ENCODE results near the gene SNAPC3. TPM values are rescaled to one million over a fixed set of nuclear protein-coding genes. Genes with fewer than 3 reads are reported as not detected.
A peak's percentile ranks its signal among the peaks of the same experiment; 100 is the strongest.
"Not testable (repeated sequence)": the region's sequence is repeated elsewhere in the genome, so short reads cannot be mapped to it uniquely, and the experiment has no call there.

Gene SNAPC3
- 10 to 100 TPM; 43.4 to 50.9 (median 47.7) TPM for polyA plus RNA-seq (ENCODE audit: insufficient read length in 4 of 4)

DNA sequence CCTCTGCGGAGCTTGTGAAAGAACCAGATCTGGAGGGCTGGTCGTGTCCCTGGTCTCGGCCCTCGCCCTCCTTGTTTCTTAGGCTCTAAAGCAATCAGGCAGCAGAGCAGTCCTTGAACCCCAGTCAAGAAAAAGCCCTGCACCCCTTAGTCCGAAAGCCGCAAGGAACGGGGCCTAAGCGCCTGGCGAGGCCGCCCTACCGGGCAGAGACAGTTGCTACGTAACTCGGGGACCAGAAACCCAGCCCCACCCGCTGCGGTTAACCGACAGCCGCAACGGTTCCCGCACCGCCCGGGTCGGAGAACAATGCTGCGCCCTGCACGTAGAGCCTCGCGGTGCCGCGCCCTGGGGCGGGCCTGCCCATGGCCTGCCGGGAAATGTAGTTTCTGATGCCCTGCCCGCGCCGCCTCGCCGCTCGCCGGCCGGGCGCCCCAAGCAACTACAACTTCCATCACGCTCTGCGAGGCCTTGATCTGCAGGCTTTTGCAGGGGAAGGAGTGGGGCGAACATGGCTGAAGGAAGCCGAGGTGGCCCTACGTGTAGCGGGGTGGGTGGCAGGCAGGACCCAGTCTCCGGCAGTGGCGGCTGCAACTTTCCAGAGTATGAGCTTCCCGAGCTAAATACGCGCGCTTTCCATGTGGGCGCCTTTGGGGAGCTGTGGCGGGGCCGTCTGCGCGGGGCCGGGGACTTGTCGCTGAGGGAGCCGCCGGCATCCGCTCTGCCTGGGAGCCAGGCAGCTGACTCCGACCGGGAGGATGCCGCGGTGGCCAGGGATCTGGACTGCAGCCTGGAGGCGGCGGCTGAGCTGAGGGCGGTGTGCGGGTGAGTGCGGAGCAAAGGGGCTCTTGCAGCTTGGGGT, at the start of gene SNAPC3:
Gene SNAPC3 (plus strand): TSS at position 505 of the 859 bp plus-strand sequence. CDS start 4 bp downstream, at position 509.
- DNase-seq (ENCODE audit: low read depth in 4 of 4, low spot score in 3 of 4): peak; percentile 88 to 90 (median 89)

DNA sequence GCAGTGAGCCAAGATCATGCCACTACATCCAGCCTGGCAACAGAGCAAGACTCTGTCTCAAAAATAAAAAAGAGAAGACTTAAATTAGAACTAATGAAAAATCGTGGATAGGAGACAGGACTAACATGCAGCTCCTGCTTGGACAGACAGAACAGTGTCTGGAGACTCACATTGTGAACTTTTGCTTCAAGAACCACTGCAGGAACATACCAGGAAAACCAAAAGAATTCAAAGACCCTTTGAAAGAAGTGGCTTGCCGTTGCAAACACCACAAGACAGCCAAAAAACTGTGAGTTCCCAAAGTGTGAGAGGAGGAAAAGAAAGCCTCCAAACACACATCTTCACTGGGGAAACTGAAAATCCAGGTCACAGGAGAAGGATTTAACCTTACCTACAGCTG, 48.8 kb upstream of the SNAPC3 start:
- no peak for DNase-seq (ENCODE audit: low read depth in 4 of 4, low spot score in 3 of 4)

DNA sequence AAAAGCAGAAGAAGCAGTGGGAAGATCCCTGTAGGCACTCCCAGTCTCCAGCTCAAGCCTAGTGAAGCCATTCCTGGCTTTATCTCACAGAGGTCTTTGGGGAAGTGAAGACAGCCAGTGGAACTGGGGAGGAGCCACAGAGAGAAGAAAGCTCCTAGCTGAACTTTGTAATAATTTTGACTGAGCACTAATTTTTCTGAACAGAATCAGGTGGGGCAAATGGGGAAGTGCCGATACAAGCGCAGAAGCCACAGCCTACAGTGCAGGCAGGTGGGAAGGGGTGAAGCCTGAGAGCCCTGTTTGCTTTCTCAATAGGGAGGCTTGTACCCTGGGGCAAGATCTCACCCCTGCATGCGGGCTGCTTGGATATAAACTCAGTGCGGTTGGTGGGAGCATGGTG, 48.4 kb upstream of the SNAPC3 start:
- DNase-seq (ENCODE audit: low read depth in 4 of 4, low spot score in 3 of 4): no peak

DNA sequence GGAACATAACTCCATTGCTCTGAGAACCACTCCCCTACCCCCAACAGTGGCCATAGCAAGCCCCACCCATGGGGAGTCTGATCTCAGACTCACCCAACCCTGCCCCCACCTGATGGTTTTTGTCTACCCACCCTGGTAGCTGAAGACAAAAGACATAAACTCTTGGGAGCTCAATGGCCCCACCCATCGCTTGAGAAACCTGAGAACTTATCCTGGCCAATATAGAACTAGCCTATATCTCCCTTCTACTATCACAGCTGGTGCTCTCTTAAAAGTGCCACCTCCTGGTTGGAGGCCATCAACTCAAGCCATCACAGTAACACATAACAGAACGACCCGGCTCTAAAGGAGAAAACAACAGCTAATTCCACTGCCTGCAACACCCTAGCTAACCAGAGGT, 47.9 kb upstream of the SNAPC3 start:
- no peak for DNase-seq (ENCODE audit: low read depth in 4 of 4, low spot score in 3 of 4)

DNA sequence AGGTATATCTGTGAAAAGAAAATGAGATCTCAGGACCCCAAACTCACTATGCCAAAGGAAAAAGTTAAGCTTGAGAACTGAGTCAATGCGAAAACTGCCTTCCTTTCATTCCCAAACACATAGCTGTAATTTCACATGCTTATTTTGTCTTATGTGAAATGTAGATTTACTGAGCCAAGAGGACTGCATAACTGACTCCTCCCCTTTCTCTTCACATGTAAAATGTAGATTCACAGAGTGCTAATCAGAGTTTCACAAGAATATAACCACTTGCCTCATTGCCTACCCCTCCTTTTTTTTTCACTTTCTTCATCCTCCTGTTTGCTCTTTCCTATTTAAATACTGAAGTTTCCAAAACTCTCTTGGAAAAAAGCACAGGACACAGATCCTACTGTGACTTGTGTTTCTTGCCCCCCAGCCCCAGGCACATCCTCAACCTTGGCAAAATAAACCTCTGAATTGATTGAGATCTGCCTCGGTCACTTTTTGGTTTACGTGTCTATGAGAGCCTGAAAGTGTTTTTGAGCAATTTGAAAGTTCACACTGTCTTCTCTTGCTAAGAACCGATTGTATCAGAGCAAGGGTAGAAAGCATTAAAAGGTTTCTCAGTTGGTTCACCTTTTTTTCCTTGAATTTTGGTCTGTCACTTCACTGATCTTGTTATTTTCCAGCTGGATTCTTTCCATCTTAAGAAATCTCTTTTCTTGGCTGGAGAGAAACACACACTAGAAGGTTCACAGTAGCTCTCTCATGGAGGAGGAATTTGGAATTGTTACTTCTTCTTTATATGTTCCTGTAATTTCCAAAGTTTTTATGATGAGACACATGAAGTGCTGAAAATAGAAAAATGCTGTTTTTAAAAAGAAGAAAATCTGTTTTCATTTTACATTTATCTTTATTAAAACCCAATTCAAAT, 44.8 kb upstream of the SNAPC3 start:
- DNase-seq (ENCODE audit: low read depth in 4 of 4, low spot score in 3 of 4): no peak

DNA sequence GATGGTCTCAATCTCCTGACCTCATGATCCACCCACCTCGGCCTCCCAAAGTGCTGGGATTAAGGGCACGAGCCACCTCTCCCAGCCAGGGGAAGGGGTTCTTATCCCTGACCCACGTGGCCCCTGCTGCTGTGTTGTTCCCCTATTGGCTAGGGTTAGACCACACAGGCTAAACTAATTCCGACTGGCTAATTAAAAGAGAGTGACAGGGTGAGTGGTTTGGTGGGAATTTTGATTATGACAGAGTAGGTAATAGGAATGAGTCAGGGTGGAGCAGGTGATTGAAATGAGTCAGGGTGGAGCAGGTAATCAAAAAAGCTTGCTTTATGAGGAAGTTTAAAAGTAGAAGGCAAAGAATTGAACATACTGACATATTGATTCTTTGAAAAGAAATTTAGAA, 43.4 kb upstream of the SNAPC3 start:
- DNase-seq (ENCODE audit: low read depth in 4 of 4, low spot score in 3 of 4): not testable (repeated sequence)

DNA sequence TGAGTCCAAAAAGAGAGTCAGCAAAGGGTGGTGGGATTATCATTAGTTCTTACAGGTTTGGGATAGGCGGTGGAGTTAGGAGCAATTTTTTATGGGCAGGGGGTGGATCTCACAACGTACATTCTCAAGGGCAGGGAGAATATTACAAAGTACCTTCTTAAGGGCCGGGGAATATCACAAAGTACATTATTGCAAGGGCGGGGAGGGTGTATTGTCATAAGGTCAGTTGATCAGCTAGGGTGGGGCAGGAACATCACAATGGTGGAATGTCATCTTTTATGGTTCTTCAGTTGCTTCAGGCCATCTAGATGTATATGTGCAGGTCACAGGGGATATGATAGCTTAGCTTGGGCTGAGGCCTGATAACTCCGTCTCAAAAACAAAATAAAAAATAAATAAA, 42.8 kb upstream of the SNAPC3 start:
- DNase-seq (ENCODE audit: low read depth in 4 of 4, low spot score in 3 of 4): not testable (repeated sequence)

DNA sequence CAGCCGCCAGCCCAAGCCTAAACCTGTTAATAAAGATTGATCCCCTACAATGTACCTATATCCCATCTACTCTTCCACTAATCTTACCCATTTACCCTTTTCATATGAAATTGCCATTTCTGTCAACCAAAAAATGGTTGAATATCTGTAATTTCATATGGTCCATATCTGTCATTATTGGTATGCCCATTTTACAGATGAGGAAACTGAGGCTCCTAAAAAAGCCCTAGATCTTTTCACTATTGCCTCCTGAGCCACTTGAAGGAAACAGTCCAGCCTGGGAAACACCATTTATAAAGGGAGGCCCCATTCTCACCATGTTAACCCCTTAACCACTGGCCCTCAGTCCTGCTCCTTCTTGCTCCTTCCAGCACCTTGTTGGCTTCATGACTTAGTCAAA, 41.2 kb upstream of the SNAPC3 start:
- DNase-seq (ENCODE audit: low read depth in 4 of 4, low spot score in 3 of 4): no peak

DNA sequence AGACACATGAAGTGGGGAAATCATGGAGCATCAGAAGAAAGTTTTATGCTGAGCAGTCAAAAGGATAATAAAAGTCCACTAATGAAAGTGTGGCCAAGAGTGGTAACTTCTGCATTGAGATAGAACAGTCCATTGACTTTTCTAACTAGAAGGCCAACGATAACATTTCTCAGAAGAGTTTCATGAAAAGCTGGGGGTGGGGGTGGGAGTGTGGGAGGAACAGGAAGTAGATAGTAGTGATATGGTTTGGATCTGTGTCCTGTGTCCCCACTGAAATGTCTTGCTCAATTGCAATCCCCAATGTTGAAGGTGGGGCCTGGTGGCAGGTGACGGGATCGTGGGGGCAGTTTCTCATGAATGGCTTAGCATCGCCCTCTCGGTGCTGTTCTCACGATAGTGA, 36.2 kb upstream of the SNAPC3 start:
- no peak for DNase-seq (ENCODE audit: low read depth in 4 of 4, low spot score in 3 of 4)

DNA sequence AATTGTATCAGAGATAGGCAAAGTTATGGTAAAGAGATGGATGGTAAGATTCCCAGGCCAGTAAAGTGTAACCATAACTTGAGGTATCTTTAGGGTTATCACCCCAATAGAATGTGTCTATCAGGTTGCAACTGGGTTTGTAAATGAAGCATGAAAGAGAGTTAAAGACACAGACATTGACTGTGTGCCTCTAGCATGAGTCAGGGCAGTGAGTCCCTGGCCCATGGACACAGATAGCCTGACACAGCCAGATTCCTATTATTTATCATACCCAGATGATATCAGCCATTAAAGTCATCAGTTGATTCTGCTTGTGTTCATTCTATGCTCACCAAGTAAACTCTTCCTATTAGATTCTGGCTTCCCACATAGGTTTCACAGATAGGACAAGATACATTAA, 33.5 kb upstream of the SNAPC3 start:
- no peak for DNase-seq (ENCODE audit: low read depth in 4 of 4, low spot score in 3 of 4)

DNA sequence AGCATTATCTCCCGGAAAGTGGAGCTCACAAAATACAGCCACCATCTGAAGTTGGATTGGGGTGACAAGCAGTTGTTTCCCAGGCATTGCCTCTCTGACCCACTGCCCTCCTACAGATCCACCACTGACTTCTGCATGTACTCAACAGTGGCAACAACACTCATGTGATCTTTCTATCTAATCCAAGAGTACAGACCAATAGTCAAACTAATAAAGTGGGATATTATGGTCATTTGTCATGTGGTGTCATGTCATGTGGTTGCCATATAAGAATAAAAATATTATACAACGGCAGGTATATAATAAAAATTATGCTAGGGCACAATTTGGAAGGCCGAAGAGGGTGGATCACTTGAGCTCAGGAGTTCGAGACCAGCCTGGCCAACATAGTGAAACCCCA, 33.0 kb upstream of the SNAPC3 start:
- no peak for DNase-seq (ENCODE audit: low read depth in 4 of 4, low spot score in 3 of 4)

DNA sequence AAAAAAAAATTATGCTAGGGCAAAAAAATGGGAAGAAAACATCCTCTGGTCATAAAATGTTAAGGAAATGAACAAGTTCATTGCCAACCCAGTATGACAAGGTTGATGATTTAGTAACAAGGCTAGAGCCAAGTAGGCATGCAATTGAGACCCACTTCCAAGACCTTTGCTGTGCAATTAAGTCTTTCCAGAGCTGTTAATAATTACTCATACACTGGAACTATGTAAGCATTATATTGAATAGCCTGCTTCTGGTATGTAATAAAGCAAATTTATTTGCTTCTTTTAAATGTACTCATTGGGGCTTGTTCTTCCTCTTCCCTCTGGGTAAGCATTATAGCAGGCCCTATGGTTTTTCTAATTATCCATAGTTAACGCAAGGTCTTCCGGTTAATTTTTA, 32.5 kb upstream of the SNAPC3 start:
- DNase-seq (ENCODE audit: low read depth in 4 of 4, low spot score in 3 of 4): no peak

DNA sequence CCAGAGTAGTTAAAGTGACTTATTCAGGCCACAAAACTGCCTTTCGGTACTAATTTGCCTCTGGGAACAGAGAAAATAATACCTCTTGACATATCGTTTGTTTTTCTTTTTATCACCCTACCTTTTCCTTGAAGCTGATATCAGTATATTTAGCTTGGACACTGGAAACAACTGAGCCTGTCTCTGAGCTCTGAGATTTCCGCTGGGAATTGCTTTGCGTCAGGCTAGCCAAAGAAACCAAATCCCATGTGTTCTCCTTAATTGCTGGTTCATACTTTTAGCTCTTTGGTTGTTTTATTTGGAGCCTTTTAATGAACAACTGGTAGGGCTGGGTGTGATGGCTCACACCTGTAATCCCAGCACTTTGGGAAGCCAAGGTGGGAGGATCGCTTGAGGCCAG, 30.3 kb upstream of the SNAPC3 start:
- no peak for DNase-seq (ENCODE audit: low read depth in 4 of 4, low spot score in 3 of 4)

DNA sequence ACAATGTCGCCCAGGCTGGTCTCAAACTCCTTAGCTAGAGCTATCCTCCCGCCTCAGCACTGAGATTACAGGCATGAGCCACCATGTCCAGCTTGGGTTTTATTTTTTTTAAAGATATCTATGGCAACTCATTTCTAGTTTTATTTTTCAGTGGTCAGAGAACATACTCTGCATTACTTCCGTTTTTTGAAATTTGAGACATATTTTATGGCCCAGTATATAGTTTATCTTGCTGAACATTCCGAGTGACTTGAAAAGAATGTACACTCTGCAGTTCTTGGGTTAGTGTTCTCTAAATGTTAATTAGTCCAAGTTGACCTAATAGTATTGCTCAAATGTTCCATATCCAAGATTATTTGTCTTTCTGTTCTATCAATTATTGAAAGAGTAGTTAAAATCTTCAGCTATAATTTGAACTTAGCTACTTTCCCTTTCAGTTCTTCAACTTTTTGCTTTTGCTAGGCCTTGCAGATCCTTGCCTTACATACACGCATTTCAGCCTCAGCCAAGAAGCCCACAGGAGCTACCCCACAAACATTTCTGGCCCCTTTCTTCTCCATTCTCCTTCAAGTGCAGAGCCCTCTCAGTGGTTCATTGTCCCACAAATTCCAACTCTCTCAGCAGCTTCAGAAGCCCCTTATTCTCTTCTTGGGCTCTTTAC, 22.3 kb upstream of the SNAPC3 start:
- DNase-seq (ENCODE audit: low read depth in 4 of 4, low spot score in 3 of 4): no peak

DNA sequence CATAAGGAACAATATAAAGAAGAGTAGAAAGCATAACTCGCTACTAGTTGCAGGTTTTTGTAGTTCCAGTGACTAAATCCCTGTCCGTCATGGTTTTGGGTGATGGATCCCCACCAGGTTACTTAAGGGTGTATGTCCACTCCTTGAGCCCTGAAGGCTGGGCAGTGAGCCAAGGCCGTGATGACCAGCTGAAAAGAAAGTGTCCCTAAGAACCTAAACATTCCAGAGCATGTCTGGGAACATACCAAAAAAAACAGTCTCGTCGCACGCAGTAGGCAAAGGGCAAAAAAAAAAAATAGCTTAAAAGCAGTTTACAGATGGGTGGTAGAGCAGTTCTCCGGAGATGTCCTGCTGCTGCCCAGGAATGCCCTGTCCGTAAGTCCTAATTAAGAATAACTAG, 21.4 kb upstream of the SNAPC3 start:
- no peak for DNase-seq (ENCODE audit: low read depth in 4 of 4, low spot score in 3 of 4)

DNA sequence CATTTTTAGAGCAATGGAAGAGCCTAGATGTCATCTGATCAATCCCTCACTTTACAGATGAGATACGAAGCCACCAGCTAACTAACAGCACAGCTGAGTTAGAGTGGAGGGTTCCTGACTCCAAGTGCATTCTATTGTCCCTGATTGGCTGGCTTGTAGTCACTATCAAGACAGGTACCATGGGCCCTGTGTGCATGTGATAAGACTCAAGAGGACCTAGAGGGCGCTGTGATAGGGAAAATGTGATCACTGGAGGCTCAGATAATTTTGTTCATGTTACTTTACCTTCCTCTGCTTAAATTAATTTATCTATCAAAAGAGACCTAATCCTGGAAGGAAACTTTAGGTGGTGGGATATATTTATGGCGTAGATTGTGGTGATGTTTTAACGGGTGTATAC, 19.5 kb upstream of the SNAPC3 start:
- DNase-seq (ENCODE audit: low read depth in 4 of 4, low spot score in 3 of 4): no peak

DNA sequence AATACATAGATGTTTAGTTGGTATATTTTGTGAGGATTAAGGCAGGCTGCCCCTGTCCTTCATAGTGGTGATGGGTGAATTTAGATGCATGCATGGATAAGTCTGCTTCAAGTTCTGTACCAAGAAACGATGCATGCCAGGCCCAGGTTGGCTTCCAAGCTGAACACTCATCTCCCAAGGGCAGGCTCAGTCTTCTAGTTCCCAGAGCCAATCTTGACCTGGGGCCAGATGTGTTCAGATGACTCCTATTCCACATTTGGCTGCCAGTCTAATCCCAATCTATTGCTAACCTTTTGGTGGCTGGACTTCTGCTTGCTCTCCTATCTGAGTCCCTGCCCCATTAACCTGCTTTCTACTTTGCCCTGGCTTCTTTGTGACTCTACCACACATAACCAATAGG, 18.5 kb upstream of the SNAPC3 start:
- DNase-seq (ENCODE audit: low read depth in 4 of 4, low spot score in 3 of 4): no peak

DNA sequence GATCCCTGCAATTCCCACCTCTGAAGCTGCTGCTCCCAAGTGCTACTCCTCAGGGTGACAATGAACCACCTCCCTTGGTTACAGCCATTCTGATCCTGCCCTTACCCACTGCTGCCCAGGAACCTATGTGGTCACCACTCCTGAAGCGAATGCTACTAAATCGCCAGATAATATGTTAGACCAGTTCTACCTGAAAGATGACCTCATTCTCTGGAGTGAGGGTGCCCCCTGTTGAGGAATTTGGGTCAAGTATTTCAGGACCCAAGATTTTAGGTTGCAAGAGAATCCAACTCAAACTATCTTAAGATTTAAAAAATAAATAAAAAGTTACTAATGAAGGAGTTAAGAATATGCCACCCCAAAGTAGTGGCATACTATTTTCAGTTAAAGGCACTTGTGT, 5.8 kb upstream of the SNAPC3 start:
- no peak for DNase-seq (ENCODE audit: low read depth in 4 of 4, low spot score in 3 of 4)

DNA sequence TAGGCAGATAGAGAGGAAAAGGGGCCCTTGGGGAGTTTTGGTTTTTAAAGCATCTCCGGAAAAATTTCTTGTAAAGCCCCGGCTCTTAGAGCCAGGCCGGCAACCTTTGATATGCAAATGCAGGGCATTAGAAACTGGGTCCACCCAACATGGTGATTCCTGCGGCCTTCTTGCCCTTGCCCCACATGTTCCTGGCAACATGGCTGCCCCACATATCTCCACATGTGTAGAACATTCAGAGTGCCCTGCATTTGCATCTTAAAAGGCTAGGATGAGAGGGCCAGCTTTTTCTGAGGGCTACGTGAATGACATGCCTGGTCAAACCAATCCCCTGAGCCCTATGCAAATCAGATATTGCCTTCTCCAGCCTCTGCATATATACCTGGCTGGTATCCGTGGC, 5.0 kb upstream of the SNAPC3 start:
- no peak for DNase-seq (ENCODE audit: low read depth in 4 of 4, low spot score in 3 of 4)

DNA sequence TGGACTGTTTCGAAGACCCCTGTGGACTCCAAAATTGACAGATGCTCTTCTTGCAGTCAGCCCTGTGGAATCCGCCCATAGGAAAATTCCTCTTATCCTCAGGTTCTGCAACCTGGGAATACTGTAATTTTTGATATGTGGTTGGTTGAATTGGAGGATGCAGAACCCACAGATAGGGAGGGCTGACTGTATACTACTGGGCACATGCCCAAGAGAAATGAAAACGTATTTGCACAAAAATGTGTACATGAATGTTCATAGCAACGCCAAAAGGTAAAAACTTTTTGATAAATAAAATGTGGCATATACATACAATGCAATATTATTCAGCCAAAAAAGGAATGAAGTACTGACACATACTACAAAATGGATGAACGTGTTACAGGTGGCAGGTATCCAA, 1.9 kb upstream of the SNAPC3 start:
- DNase-seq (ENCODE audit: low read depth in 4 of 4, low spot score in 3 of 4): no peak

DNA sequence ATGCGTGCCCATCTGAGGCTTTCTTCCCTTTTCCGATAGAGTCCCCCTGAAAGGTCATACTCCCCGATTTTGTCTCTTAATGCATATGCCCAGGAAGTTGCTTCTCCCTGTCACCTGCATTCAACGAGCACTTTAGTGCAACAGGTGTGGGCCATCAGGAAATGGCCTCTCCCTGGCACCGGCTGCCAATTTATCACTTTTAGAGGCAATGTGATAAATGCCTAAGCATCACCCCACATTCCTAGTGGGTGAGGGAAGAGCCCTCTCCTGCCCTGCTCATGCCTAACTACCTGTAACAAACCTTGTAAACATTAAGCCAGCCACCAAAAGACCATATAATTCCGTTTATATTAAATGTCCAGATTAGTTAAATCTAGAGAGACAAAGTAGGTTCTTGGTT, 1.1 kb upstream of the SNAPC3 start:
- no peak for DNase-seq (ENCODE audit: low read depth in 4 of 4, low spot score in 3 of 4)

Data from right renal pelvis (tissue), 4 donors.